Suppressor macrophage treated with lipopolysaccharide for 4 hours (primary cell): ENCODE measurements around the gene TMEM179B.

Source experiments
- DNase-seq: peaks from one replicate; pipeline ENCODE4 v3.0.0-alpha.2; 2020

Gene TMEM179B

GRCh38 chr11:62839050-62839945 lies 52.1 kb downstream of the TMEM179B start, which contains the start of gene WDR74:
Gene WDR74 (minus strand): TSS chr11:62839590. CDS start chr11:62839570, 20 bp downstream.
- peak; percentile 97 for DNase-seq
